Activated T-cell treated with anti-CD3 and anti-CD28 coated beads, Interleukin-2, amount 50 U/mL, for 4 hours (primary cell): ENCODE results near the gene MAST4. TPM values are rescaled to one million over a fixed set of nuclear protein-coding genes. Genes with fewer than 3 reads are reported as not detected.
"Not testable (repeated sequence)": the region's sequence is repeated elsewhere in the genome, so short reads cannot be mapped to it uniquely, and the experiment has no call there.

Experiments
- ATAC-seq, 2 donors: fragments of 200-7000 bp; cut with Tn5 transposase; one replicate each; pipeline ENCODE4 v1.10.0; 2021
- DNase-seq: peaks from one replicate; pipeline ENCODE4 v3.0.0-alpha.2; 2020
- H3K27me3 Mint-ChIP-seq: one replicate; pipeline ENCODE4 v1.8.0; 2021; ENCODE audit warnings: low read depth, mixed read lengths
- H3K36me3 Mint-ChIP-seq: one replicate; pipeline ENCODE4 v1.8.0; 2022; ENCODE audit warnings: mixed read lengths; ENCODE audit not compliant: insufficient read depth
- H3K4me1 Mint-ChIP-seq: one replicate; pipeline ENCODE4 v1.8.0; 2021; ENCODE audit warnings: low read depth, mixed read lengths
- H3K4me3 Mint-ChIP-seq: one replicate; pipeline ENCODE4 v1.8.0; 2021; ENCODE audit warnings: mild to moderate bottlenecking, moderate library complexity, mixed read lengths
- H3K9me3 Mint-ChIP-seq: one replicate; pipeline ENCODE4 v1.8.0; 2021; ENCODE audit warnings: mixed read lengths
- total RNA-seq, 3 donors: library from RNA; stranded (reverse); gene quantifications; one replicate each; pipeline ENCODE4 v1.2.1, GENCODE V29; 2021

MAST4 gene
- total RNA-seq, 3 donors from 2014 or later: 9.5 to 16.5 (median 15.5) TPM

GRCh38 chr5:66820630-66821207 is 224.5 kb downstream of the MAST4 start:
- Mint-ChIP-seq H3K27me3 (no peaks in the 10 kb centered on the region), H3K9me3 (no peaks in the 10 kb centered on the region), H3K4me3 (no peak overlapping the region), H3K4me1 (peaks cover 26% of the 10 kb centered on the region), H3K36me3 (no peaks in the 10 kb centered on the region)
- ATAC-seq (no peak), DNase-seq (no peak)

- ATAC-seq (peak; percentile 56 to 69), DNase-seq (peak; percentile 22)
- Mint-ChIP-seq H3K4me1 (peaks cover 26% of the 10 kb centered on the region), H3K9me3 (no peaks in the 10 kb centered on the region), H3K27me3 (no peaks in the 10 kb centered on the region), H3K4me3 (no peak overlapping the region), H3K36me3 (no peaks in the 10 kb centered on the region)
Measured at GRCh38 chr5:66821688-66822429, 225.7 kb downstream of the MAST4 start.

- not testable (repeated sequence) for H3K4me3 Mint-ChIP-seq, H3K36me3 Mint-ChIP-seq, ATAC-seq, H3K27me3 Mint-ChIP-seq, DNase-seq, H3K9me3 Mint-ChIP-seq
- H3K4me1 Mint-ChIP-seq: peaks cover 26% of the 10 kb centered on the region
Measured at GRCh38 chr5:66822906-66823305, 226.7 kb downstream of the MAST4 start.

GRCh38 chr5:66824476-66824875 is 228.3 kb downstream of the MAST4 start:
- Mint-ChIP-seq H3K9me3 (no peaks in the 10 kb centered on the region), H3K36me3 (no peaks in the 10 kb centered on the region), H3K4me3 (no peak overlapping the region), H3K27me3 (peaks cover 10% of the 10 kb centered on the region), H3K4me1 (peaks cover 41% of the 10 kb centered on the region)
- ATAC-seq: no peak
- no peak for DNase-seq

- Mint-ChIP-seq H3K9me3 (no peaks in the 10 kb centered on the region), H3K4me1 (peaks cover 48% of the 10 kb centered on the region), H3K27me3 (peaks cover 18% of the 10 kb centered on the region), H3K36me3 (no peaks in the 10 kb centered on the region), H3K4me3 (no peak overlapping the region)
- no peak for DNase-seq
- no peak for ATAC-seq
Measured at GRCh38 chr5:66826263-66826662, 230.1 kb downstream of the MAST4 start.

GRCh38 chr5:66826696-66827095 is 230.5 kb downstream of the MAST4 start:
- Mint-ChIP-seq H3K4me3 (no peak overlapping the region), H3K36me3 (no peaks in the 10 kb centered on the region), H3K9me3 (no peaks in the 10 kb centered on the region), H3K27me3 (peaks cover 20% of the 10 kb centered on the region), H3K4me1 (peaks cover 43% of the 10 kb centered on the region)
- ATAC-seq: no peak
- no peak for DNase-seq

- Mint-ChIP-seq H3K36me3 (no peaks in the 10 kb centered on the region), H3K4me3 (peak overlapping the region; percentile 85), H3K4me1 (peaks cover 29% of the 10 kb centered on the region), H3K9me3 (no peaks in the 10 kb centered on the region), H3K27me3 (peaks cover 27% of the 10 kb centered on the region)
- ATAC-seq: no peak
- DNase-seq: no peak
Measured at GRCh38 chr5:66828046-66828547, 231.9 kb downstream of the MAST4 start.

GRCh38 chr5:66828548-66829357 is 232.6 kb downstream of the MAST4 start:
- DNase-seq: peak; percentile 19
- H3K4me1 Mint-ChIP-seq: peaks cover 27% of the 10 kb centered on the region
- peak; percentile 93 to 95 for ATAC-seq
- peak overlapping the region; percentile 85 for H3K4me3 Mint-ChIP-seq
- no peaks in the 10 kb centered on the region for H3K36me3 Mint-ChIP-seq
- H3K27me3 Mint-ChIP-seq: peaks cover 28% of the 10 kb centered on the region
- no peaks in the 10 kb centered on the region for H3K9me3 Mint-ChIP-seq

- H3K4me1 Mint-ChIP-seq: peaks cover 23% of the 10 kb centered on the region
- no peak for ATAC-seq
- H3K9me3 Mint-ChIP-seq: no peaks in the 10 kb centered on the region
- peaks cover 28% of the 10 kb centered on the region for H3K27me3 Mint-ChIP-seq
- no peak for DNase-seq
- peak overlapping the region; percentile 85 for H3K4me3 Mint-ChIP-seq
- H3K36me3 Mint-ChIP-seq: no peaks in the 10 kb centered on the region
Measured at GRCh38 chr5:66829358-66829674, 233.1 kb downstream of the MAST4 start.

- no peaks in the 10 kb centered on the region for H3K36me3 Mint-ChIP-seq
Measured at GRCh38 chr5:66829826-66830225, 233.6 kb downstream of the MAST4 start.

GRCh38 chr5:66830636-66831035 is 234.4 kb downstream of the MAST4 start:
- ATAC-seq (no peak), DNase-seq (no peak)
- H3K9me3 Mint-ChIP-seq: no peaks in the 10 kb centered on the region
- H3K36me3 Mint-ChIP-seq: no peaks in the 10 kb centered on the region
- H3K4me1 Mint-ChIP-seq: peaks cover 22% of the 10 kb centered on the region
- no peak overlapping the region for H3K4me3 Mint-ChIP-seq
- peaks cover 28% of the 10 kb centered on the region for H3K27me3 Mint-ChIP-seq

More at GRCh38 chr5:66829826-66830225, 233.6 kb downstream of the MAST4 start:
- no peak for ATAC-seq
- no peak for DNase-seq
- Mint-ChIP-seq H3K9me3 (no peaks in the 10 kb centered on the region), H3K27me3 (peaks cover 28% of the 10 kb centered on the region), H3K4me1 (peaks cover 22% of the 10 kb centered on the region), H3K4me3 (peak overlapping the region; percentile 17)

GRCh38 chr5:66839636-66840185 is 243.5 kb downstream of the MAST4 start:
- Mint-ChIP-seq H3K36me3 (no peaks in the 10 kb centered on the region), H3K4me1 (peaks cover 13% of the 10 kb centered on the region), H3K9me3 (no peaks in the 10 kb centered on the region), H3K4me3 (no peak overlapping the region), H3K27me3 (peaks cover 10% of the 10 kb centered on the region)
- DNase-seq (no peak), ATAC-seq (no peak)

GRCh38 chr5:66840511-66841013 is 244.4 kb downstream of the MAST4 start:
- ATAC-seq (peak; percentile 88 to 89), DNase-seq (no peak)
- Mint-ChIP-seq H3K9me3 (no peaks in the 10 kb centered on the region), H3K36me3 (no peaks in the 10 kb centered on the region), H3K4me3 (no peak overlapping the region), H3K4me1 (peaks cover 13% of the 10 kb centered on the region), H3K27me3 (peaks cover 10% of the 10 kb centered on the region)

- H3K4me1 Mint-ChIP-seq: peaks cover 13% of the 10 kb centered on the region
- H3K27me3 Mint-ChIP-seq: peaks cover 11% of the 10 kb centered on the region
- DNase-seq (no peak), ATAC-seq (peak in 1 of 2 donors; percentile 3)
- no peaks in the 10 kb centered on the region for H3K9me3 Mint-ChIP-seq
- H3K36me3 Mint-ChIP-seq: no peaks in the 10 kb centered on the region
- H3K4me3 Mint-ChIP-seq: no peak overlapping the region
Measured at GRCh38 chr5:66841264-66841663, 245.1 kb downstream of the MAST4 start.
